Testis (tissue), 2 donors: Measurements from ENCODE around the gene RBM20.

Experiments used
- POLR2A ChIP-seq: fragments of 450-650 bp; IDR thresholded peaks from one replicate; pipeline ENCODE4 v1.6.1; 2017; ENCODE audit warnings: antibody characterized with exemption, mild to moderate bottlenecking, moderate library complexity
- TF ChIP-seq, protein P1 (sequence below), 3 experiments: fragments of 450-650 bp in 2 of 3; fragments of 200-600 bp in 1 of 3; sonication (generic) in 1 of 3; IDR thresholded peaks; one replicate each; pipeline ENCODE4 v1.5.1; 2016 to 2019; ENCODE audit warnings: antibody characterized with exemption in 3 of 3, mild to moderate bottlenecking in 2 of 3, moderate library complexity in 1 of 3

DNA sequence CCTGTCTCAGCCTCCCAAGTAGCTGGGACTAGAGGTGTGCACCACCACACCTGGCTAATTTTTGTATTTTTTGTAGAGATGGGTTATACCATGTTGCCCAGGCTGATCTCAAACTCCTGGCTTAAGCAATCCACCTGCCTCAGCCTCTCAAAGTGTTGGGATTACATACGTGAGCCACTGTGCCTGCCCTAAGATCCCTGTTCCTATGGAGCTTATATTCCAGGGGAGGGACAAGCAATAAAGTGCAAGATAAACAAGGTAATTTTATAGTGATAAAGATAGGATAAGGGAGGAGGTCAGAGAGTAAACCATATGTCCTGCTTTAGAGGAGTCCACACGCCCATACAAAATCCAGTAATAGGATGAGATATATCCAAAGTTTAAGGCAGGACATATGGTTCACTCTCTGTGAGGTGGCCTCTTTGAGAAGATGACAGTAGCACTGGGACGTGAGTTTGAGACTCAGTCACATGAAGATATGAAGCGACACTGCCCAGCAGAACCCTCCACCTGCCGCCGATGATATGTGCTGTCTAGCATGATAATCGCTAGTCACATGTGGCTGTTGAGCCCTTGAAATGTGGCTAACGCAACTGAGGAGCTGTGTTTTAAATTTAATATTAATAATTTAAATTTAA is 114.1 kb downstream of the RBM20 start:
- TF ChIP-seq, protein P1, sequence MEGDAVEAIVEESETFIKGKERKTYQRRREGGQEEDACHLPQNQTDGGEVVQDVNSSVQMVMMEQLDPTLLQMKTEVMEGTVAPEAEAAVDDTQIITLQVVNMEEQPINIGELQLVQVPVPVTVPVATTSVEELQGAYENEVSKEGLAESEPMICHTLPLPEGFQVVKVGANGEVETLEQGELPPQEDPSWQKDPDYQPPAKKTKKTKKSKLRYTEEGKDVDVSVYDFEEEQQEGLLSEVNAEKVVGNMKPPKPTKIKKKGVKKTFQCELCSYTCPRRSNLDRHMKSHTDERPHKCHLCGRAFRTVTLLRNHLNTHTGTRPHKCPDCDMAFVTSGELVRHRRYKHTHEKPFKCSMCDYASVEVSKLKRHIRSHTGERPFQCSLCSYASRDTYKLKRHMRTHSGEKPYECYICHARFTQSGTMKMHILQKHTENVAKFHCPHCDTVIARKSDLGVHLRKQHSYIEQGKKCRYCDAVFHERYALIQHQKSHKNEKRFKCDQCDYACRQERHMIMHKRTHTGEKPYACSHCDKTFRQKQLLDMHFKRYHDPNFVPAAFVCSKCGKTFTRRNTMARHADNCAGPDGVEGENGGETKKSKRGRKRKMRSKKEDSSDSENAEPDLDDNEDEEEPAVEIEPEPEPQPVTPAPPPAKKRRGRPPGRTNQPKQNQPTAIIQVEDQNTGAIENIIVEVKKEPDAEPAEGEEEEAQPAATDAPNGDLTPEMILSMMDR (IDR thresholded peaks at IDR 0.05) = no peak
- TF ChIP-seq POLR2A = no peak
